Hepatocyte (in vitro differentiated cells): Measurements from ENCODE around the gene IL36RN. TPM values are rescaled to one million over a fixed set of nuclear protein-coding genes. Genes with fewer than 3 reads are reported as not detected.

Experiments
- DNase-seq: peaks from one replicate; pipeline ENCODE4 v3.0.0-alpha.2; 2016; ENCODE audit warnings: low spot score
- H2AFZ ChIP-seq: fragments of 200-600 bp; sonication (generic); 2 replicates; pipeline ENCODE4 v1.6.0; 2016; ENCODE audit warnings: antibody characterized with exemption, mild to moderate bottlenecking
- H3K27ac ChIP-seq: fragments of 200-600 bp; sonication (generic); 2 replicates; pipeline ENCODE4 v1.5.1; 2016; ENCODE audit warnings: mild to moderate bottlenecking
- H3K27me3 ChIP-seq: fragments of 200-600 bp; sonication (generic); 2 replicates; pipeline ENCODE4 v1.6.1; 2016
- H3K36me3 ChIP-seq: fragments of 200-600 bp; sonication (generic); replicated peaks from 2 replicates; pipeline ENCODE4 v1.5.1; 2016; ENCODE audit warnings: low read depth; ENCODE audit not compliant: insufficient read depth
- H3K4me1 ChIP-seq: fragments of 200-600 bp; sonication (generic); 2 replicates; pipeline ENCODE4 v1.5.1; 2016; ENCODE audit warnings: mild to moderate bottlenecking, moderate library complexity; ENCODE audit not compliant: insufficient read depth
- H3K4me2 ChIP-seq: fragments of 200-600 bp; sonication (generic); 2 replicates; pipeline ENCODE4 v1.6.0; 2016
- H3K4me3 ChIP-seq: fragments of 200-600 bp; sonication (generic); 2 replicates; pipeline ENCODE4 v1.5.1; 2016; ENCODE audit warnings: mild to moderate bottlenecking
- H3K79me2 ChIP-seq: fragments of 200-600 bp; sonication (generic); 2 replicates; pipeline ENCODE4 v1.6.0; 2017; ENCODE audit warnings: mild to moderate bottlenecking
- H3K9me2 ChIP-seq: fragments of 200-600 bp; sonication (generic); replicated peaks from 2 replicates; pipeline ENCODE4 v1.6.0; 2017; ENCODE audit warnings: mild to moderate bottlenecking; ENCODE audit not compliant: insufficient read depth
- H3K9me3 ChIP-seq: fragments of 200-600 bp; sonication (generic); 2 replicates; pipeline ENCODE4 v1.5.1; 2016; ENCODE audit warnings: low read depth, mild to moderate bottlenecking
- H4K20me1 ChIP-seq: fragments of 200-600 bp; sonication (generic); 2 replicates; pipeline ENCODE4 v1.6.0; 2016; ENCODE audit warnings: mild to moderate bottlenecking; ENCODE audit not compliant: insufficient read depth, poor library complexity, severe bottlenecking
- CTCF ChIP-seq: fragments of 200-600 bp; sonication (generic); IDR thresholded peaks from 2 replicates; pipeline ENCODE4 v1.5.1; 2016; ENCODE audit warnings: antibody characterized with exemption, mild to moderate bottlenecking; ENCODE audit not compliant: poor library complexity
- EZH2 ChIP-seq: fragments of 200-600 bp; sonication (generic); IDR thresholded peaks from 2 replicates; pipeline ENCODE4 v1.6.1; 2016; ENCODE audit warnings: antibody characterized with exemption, mild to moderate bottlenecking, borderline replicate concordance
- EZH2phosphoT487 ChIP-seq: fragments of 200-600 bp; sonication (generic); IDR thresholded peaks from one replicate; pipeline ENCODE4 v1.6.1; 2018; ENCODE audit warnings: antibody characterized with exemption, mild to moderate bottlenecking, low read depth, moderate library complexity; ENCODE audit not compliant: unreplicated experiment, severe bottlenecking
- WGBS: methylation state at CpG from one replicate; pipeline ENCODE4 v1.1.6; 2016; ENCODE audit warnings: low lambda C conversion rate; ENCODE audit errors: missing lambda C conversion rate; 5-methylcytosine and 5-hydroxymethylcytosine counted together
- polyA plus RNA-seq: library from polyadenylated mRNA; unstranded; fragments of >200 nt; fragmentation: Nextera tagmentation; extraction: Ambion mirVana; gene quantifications from 2 replicates; pipeline ENCODE4 v1.2.1, GENCODE V29; 2016
- total RNA-seq: library from RNA; depleted of rRNA; stranded (reverse); fragments of >200 nt; gene quantifications from 2 replicates; pipeline ENCODE4 v1.2.3, GENCODE V29; 2014

The IL36RN gene
- total and polyA plus RNA-seq, 2 experiments from 2014 or later: 0.23 to 0.63 TPM

GRCh38 chr2:113111823-113112287 lies 52.9 kb downstream of the IL36RN start:
- Histone ChIP-seq H3K79me2 (no peaks in the 10 kb centered on the region), H3K4me2 (no peak overlapping the region), H3K4me1 (peaks cover 2% of the 10 kb centered on the region), H3K27me3 (no peaks in the 10 kb centered on the region), H3K9me3 (no peaks in the 10 kb centered on the region), H4K20me1 (no peaks in the 10 kb centered on the region), H3K4me3 (no peak overlapping the region), H3K27ac (no peak overlapping the region), H3K9me2 (no peaks in the 10 kb centered on the region), H3K36me3 (no peaks in the 10 kb centered on the region), H2AFZ (no peak overlapping the region)
- TF ChIP-seq EZH2 (no peak), EZH2phosphoT487 (no peak), CTCF (no peak)
- 60% methylated on average over 6 of the region's 6 CpGs for WGBS
- DNase-seq: no peak

GRCh38 chr2:113112441-113112840 lies 53.4 kb downstream of the IL36RN start:
- Histone ChIP-seq H3K9me2 (no peaks in the 10 kb centered on the region), H3K4me3 (no peak overlapping the region), H3K79me2 (no peaks in the 10 kb centered on the region), H3K27me3 (no peaks in the 10 kb centered on the region), H3K9me3 (no peaks in the 10 kb centered on the region), H3K4me2 (no peak overlapping the region), H3K4me1 (peaks cover 4% of the 10 kb centered on the region), H4K20me1 (no peaks in the 10 kb centered on the region), H3K27ac (no peak overlapping the region), H3K36me3 (no peaks in the 10 kb centered on the region), H2AFZ (no peak overlapping the region)
- 88% methylated on average over 8 of the region's 8 CpGs for WGBS
- no peak for TF ChIP-seq EZH2phosphoT487
- TF ChIP-seq CTCF: no peak
- no peak for TF ChIP-seq EZH2
- no peak for DNase-seq

- Histone ChIP-seq H3K4me2 (no peak overlapping the region), H3K36me3 (no peaks in the 10 kb centered on the region), H3K4me3 (no peak overlapping the region), H3K9me3 (no peaks in the 10 kb centered on the region), H3K27ac (no peak overlapping the region), H2AFZ (no peak overlapping the region), H3K4me1 (peaks cover 7% of the 10 kb centered on the region), H3K9me2 (no peaks in the 10 kb centered on the region), H3K79me2 (no peaks in the 10 kb centered on the region), H3K27me3 (no peaks in the 10 kb centered on the region), H4K20me1 (no peaks in the 10 kb centered on the region)
- TF ChIP-seq EZH2 (no peak), CTCF (no peak), EZH2phosphoT487 (no peak)
- no peak for DNase-seq
- WGBS: 95% methylated on average over 6 of the region's 6 CpGs
These were observed 53.9 kb downstream of the IL36RN start for GRCh38 chr2:113112871-113113270.

GRCh38 chr2:113113807-113114206 lies 54.8 kb downstream of the IL36RN start:
- Histone ChIP-seq H3K27me3 (no peaks in the 10 kb centered on the region), H3K4me1 (peaks cover 9% of the 10 kb centered on the region), H3K79me2 (no peaks in the 10 kb centered on the region), H3K27ac (no peak overlapping the region), H3K36me3 (no peaks in the 10 kb centered on the region), H3K4me3 (no peak overlapping the region), H4K20me1 (no peaks in the 10 kb centered on the region), H3K4me2 (no peak overlapping the region), H3K9me2 (no peaks in the 10 kb centered on the region), H3K9me3 (no peaks in the 10 kb centered on the region), H2AFZ (no peak overlapping the region)
- TF ChIP-seq EZH2phosphoT487: no peak
- TF ChIP-seq EZH2: no peak
- TF ChIP-seq CTCF: no peak
- DNase-seq: no peak
- 53% methylated on average over 3 of the region's 3 CpGs for WGBS
